ENCODE results near the gene LMF1. TPM values are rescaled to one million over a fixed set of nuclear protein-coding genes. Genes with fewer than 3 reads are reported as not detected.

LMF1 gene
- total RNA-seq, 1 donor from 2014 or later, result 24.6 TPM

GRCh38 chr16:1002399-1003166, 31.8 kb upstream of the LMF1 start:
- no peak for DNase-seq (ENCODE audit: extremely low spot score, unreplicated experiment)
- no peaks in the 10 kb centered on the region for H3K9me3 Mint-ChIP-seq (ENCODE audit: unreplicated experiment)
- no peak overlapping the region for H3K27ac Mint-ChIP-seq (ENCODE audit: unreplicated experiment)
- H3K27me3 Mint-ChIP-seq (ENCODE audit: unreplicated experiment), result peaks cover 12% of the 10 kb centered on the region
- no peak overlapping the region for H3K4me3 Mint-ChIP-seq (ENCODE audit: unreplicated experiment)
- peaks cover 2% of the 10 kb centered on the region for H3K36me3 Mint-ChIP-seq (ENCODE audit: unreplicated experiment)
- no peak for TF ChIP-seq CTCF (IDR thresholded peaks at IDR 0.05)
- H3K4me1 Mint-ChIP-seq (ENCODE audit: unreplicated experiment), result peaks cover 15% of the 10 kb centered on the region

GRCh38 chr16:1001096-1001495, 30.3 kb upstream of the LMF1 start:
- H3K4me3 Mint-ChIP-seq (ENCODE audit: unreplicated experiment), result no peak overlapping the region
- DNase-seq (ENCODE audit: extremely low spot score, unreplicated experiment), result no peak
- peaks cover 2% of the 10 kb centered on the region for H3K36me3 Mint-ChIP-seq (ENCODE audit: unreplicated experiment)
- H3K9me3 Mint-ChIP-seq (ENCODE audit: unreplicated experiment), result no peaks in the 10 kb centered on the region
- no peak for TF ChIP-seq CTCF (IDR thresholded peaks at IDR 0.05)
- H3K27ac Mint-ChIP-seq (ENCODE audit: unreplicated experiment), result no peak overlapping the region
- peaks cover 17% of the 10 kb centered on the region for H3K27me3 Mint-ChIP-seq (ENCODE audit: unreplicated experiment)
- H3K4me1 Mint-ChIP-seq (ENCODE audit: unreplicated experiment), result peaks cover 25% of the 10 kb centered on the region

GRCh38 chr16:1000608-1001007, 29.8 kb upstream of the LMF1 start:
- Mint-ChIP-seq H3K4me3 (ENCODE audit: unreplicated experiment) (no peak overlapping the region), H3K27ac (ENCODE audit: unreplicated experiment) (no peak overlapping the region), H3K9me3 (ENCODE audit: unreplicated experiment) (no peaks in the 10 kb centered on the region), H3K4me1 (ENCODE audit: unreplicated experiment) (peaks cover 25% of the 10 kb centered on the region), H3K27me3 (ENCODE audit: unreplicated experiment) (peaks cover 18% of the 10 kb centered on the region), H3K36me3 (ENCODE audit: unreplicated experiment) (peaks cover 2% of the 10 kb centered on the region)
- TF ChIP-seq CTCF (IDR thresholded peaks at IDR 0.05), result no peak
- no peak for DNase-seq (ENCODE audit: extremely low spot score, unreplicated experiment)

- Mint-ChIP-seq H3K4me3 (ENCODE audit: unreplicated experiment) (no peak overlapping the region), H3K4me1 (ENCODE audit: unreplicated experiment) (peaks cover 25% of the 10 kb centered on the region), H3K36me3 (ENCODE audit: unreplicated experiment) (peaks cover 2% of the 10 kb centered on the region), H3K9me3 (ENCODE audit: unreplicated experiment) (no peaks in the 10 kb centered on the region), H3K27ac (ENCODE audit: unreplicated experiment) (no peak overlapping the region), H3K27me3 (ENCODE audit: unreplicated experiment) (peaks cover 24% of the 10 kb centered on the region)
- DNase-seq (ENCODE audit: extremely low spot score, unreplicated experiment), result no peak
- no peak for TF ChIP-seq CTCF (IDR thresholded peaks at IDR 0.05)
Measured at GRCh38 chr16:999677-1000076, 28.9 kb upstream of the LMF1 start.

GRCh38 chr16:998615-999014, 27.8 kb upstream of the LMF1 start:
- no peak for DNase-seq (ENCODE audit: extremely low spot score, unreplicated experiment)
- TF ChIP-seq CTCF (IDR thresholded peaks at IDR 0.05), result no peak
- Mint-ChIP-seq H3K27me3 (ENCODE audit: unreplicated experiment) (peaks cover 24% of the 10 kb centered on the region), H3K27ac (ENCODE audit: unreplicated experiment) (no peak overlapping the region), H3K4me1 (ENCODE audit: unreplicated experiment) (peaks cover 20% of the 10 kb centered on the region), H3K36me3 (ENCODE audit: unreplicated experiment) (peaks cover 2% of the 10 kb centered on the region), H3K9me3 (ENCODE audit: unreplicated experiment) (no peaks in the 10 kb centered on the region), H3K4me3 (ENCODE audit: unreplicated experiment) (no peak overlapping the region)

All from osteocyte (in vitro differentiated cells).